Inflammatory macrophage treated with lipopolysaccharide for 1 hour (primary cell): ENCODE measurements around the gene EMC6.
"Not testable (repeated sequence)": the region's sequence is repeated elsewhere in the genome, so short reads cannot be mapped to it uniquely, and the experiment has no call there.

Experiments used
- DNase-seq, 2 donors: peaks; one replicate each; pipeline ENCODE4 v3.0.0-alpha.2; 2020 to 2022

The EMC6 gene

DNA sequence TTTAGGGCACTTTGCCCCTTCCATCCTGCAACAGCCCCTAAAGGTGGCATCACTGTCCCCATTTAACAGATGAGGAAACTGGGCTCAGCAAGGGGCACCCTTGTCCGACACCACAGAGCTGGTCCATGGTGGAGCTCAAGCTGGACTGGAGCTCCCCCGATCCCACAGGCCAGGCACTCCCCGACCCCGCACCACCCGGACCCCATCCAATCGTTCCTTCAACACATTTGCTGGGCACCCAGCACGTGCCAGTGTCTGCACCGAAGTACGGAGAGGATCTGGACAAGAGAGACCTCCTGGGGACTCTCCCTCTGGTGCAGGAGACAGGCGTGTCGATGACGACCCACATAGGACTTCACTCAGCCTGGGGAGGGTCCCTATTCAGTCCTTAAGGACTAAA, 13.4 kb downstream of the EMC6 start:
- no peak for DNase-seq

DNA sequence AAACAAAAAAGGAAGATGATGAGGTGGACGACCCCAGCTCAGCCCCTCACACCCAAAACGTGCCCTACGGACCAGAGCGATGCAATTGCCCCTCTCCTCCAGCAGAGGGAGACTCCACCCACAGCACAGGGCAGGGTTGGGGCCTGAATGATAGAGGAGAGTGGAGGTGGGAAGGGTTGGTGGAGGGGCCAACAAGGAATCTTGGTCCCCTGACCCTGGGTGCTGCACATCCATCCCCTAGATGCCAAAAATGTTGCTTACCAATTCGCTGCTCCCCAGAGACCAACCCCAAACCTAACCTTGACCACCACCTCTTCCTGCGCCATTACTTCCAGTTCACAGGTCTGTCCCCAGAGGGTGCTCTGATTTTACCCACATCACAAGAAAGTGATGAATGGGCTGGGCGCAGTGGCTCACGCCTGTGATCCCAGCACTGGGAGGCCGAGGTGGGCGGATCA, 14.5 kb downstream of the EMC6 start:
- peak in 1 of 2 donors; percentile 69 for DNase-seq

- DNase-seq: no peak
Observed at GRCh38 chr17:3685174-3685573, 16.6 kb downstream of the EMC6 start.

- no peak for DNase-seq
Observed at GRCh38 chr17:3688027-3688553, 19.5 kb downstream of the EMC6 start.

- no peak for DNase-seq
Observed at GRCh38 chr17:3688852-3689261, 20.2 kb downstream of the EMC6 start.

DNA sequence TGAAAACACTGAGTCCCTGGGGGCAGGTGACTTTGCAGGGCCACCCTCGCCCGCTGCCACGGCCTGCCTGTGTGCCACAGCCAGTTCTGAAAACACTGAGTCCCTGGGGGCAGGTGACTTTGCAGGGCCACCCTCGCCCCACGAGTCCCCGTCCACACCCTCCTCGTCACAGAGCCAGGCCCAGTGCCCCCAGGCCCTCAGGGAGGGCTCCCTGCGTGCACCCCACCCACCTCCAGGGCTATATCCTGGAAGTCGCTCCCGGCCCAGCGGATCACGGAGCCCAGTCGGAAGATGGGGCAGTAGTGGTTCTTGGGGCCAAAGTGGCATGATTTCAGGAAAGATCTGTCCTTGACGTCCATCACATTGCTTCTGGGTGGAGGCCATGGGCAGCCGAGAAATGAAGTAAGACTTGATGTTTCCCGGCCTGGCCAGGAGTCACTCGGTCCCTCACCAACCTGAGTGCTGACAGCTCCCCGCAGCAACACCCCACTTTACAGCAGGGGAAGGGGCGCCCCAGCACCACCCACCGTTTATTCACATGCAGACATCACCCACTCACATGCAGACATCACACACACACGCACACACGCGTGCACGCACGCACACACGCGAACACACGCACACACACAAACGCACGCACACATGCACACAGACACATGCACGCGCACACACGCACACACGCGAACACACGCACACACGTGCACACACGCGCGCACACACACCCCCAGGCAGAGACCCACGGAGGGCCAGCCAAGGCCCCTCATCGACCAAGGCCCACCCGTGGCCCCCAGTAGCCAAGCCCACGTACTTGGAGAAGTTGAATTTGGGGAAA, 20.9 kb downstream of the EMC6 start:
- DNase-seq: no peak

- DNase-seq: no peak
Observed at GRCh38 chr17:3690094-3690715, 21.6 kb downstream of the EMC6 start.

- DNase-seq: no peak
Observed at GRCh38 chr17:3691617-3692067, 23.0 kb downstream of the EMC6 start.

DNA sequence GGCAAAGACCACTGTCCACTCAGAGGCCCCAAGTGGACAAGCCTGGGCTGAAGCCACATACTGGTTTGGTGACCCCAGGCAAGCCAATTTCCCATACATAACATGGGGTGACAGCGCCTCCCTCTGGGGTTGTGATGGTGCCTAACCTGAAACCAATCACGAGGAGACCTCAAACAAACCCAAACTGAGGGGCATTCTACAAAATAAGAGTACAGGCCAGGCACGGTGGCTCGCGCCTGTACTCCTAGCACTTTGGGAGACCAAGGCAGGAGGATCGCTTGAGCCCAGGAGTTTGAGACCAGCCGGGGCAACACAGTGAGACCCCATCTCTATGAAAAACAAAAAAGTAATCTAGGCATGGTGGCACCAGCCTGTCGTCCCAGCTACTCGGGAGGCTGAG, 23.7 kb downstream of the EMC6 start:
- no peak for DNase-seq

GRCh38 chr17:3693141-3693540, 24.5 kb downstream of the EMC6 start:
- no peak for DNase-seq

DNA sequence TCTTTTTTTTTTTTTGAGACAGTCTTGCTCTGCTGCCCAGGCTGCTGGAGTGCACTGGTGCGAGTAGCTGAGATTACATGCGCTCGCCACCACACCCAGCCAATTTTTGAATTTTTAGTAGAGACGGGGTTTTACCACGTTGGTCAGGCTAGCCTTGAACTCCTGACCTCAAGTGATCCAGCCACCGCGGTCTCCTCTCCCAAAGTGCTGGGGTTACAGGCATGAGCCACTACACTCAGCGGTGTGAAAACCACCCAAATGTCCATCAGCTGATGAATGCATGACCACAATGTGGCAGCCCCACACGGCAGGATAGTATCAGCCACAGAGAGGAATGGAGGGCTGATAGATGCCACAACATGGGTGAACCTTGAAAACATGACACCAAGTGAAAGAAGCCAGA, 25.2 kb downstream of the EMC6 start:
- no peak for DNase-seq

DNA sequence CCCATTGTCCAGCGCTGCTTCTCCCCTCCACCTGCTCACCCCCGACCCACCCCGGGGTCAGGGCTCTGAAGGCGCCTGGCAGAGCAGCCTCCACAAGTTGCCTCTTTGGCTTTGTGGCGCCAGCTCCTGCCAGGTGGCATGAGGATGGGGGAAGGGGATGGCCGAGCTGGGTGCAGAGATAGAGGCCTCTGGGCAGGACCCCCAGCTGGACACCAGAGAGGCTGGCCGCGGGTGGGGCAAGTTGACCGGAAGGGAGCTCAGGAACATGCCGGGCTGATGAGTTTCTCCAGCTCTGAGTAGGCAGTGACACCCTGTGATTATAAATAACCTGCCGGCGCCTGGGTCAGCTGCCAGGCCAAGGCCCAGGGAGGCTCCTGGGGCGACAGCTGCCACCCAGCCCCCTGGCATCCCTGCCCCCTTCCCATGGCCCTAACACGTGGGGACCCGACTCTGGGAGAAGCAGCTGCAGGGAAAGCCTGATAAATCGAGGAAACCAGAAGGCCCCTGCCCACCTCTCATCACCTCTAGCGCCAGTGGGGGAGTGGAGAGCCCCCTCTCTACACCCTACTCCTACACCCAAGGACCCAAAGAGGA, 26.6 kb downstream of the EMC6 start:
- DNase-seq: no peak

DNA sequence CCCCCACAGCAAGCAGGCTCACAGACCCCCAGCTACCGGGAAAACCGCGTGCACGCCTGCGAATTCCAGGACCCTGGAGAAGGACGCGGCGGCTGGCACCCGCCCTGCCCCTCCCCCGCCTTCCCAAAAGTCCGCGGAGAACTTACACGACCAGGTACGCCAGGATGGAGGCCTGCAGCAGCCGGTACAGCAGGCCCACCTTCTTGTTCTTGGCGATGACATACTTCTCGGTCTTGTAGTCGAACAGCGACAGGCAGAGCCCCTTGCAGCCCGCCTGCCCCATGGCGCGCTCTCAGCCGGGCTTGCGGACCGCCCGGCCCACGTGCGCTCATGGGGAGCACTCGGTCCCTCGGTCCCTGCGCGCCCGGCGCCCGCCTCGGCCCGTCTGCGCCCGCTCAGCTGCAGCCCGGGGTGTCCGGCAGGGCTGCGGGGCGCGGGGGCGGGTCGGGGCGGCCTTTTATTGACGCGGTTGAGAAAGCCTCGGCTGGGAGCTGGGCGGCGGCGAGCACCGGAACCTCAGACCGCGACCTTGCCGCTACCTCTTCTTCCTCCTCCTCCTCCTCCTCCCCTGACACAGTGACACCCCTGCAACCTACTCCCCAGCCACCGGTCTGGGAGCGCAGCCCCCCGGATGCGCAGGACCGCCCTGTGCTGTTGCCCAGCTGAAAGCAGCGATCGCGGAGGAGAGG, 27.3 kb downstream of the EMC6 start, which contains the start of gene P2RX5:
TSS of gene P2RX5 (minus strand) at position 433 of the 689 bp plus-strand sequence. CDS start at position 283, 150 bp downstream.
- peak in 1 of 2 donors; percentile 28 for DNase-seq

DNA sequence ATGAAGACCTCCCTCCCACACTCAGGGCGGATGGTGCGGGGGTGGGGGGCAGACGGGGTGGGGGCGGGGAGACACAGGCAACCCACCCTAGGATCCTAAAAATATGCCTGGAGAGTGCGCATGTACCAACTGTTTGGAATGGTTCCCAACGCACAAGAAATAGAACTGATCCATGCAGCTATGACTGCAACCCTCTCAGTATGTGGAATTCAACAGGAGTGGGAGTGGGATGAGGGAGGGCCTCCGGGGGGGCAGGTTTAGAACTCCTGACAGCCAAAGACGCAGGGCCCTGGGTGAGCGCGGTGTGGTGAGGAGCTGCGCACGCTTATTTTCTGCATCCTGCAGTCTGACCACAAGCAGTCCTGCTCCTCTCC, 28.5 kb downstream of the EMC6 start:
- DNase-seq: no peak

DNA sequence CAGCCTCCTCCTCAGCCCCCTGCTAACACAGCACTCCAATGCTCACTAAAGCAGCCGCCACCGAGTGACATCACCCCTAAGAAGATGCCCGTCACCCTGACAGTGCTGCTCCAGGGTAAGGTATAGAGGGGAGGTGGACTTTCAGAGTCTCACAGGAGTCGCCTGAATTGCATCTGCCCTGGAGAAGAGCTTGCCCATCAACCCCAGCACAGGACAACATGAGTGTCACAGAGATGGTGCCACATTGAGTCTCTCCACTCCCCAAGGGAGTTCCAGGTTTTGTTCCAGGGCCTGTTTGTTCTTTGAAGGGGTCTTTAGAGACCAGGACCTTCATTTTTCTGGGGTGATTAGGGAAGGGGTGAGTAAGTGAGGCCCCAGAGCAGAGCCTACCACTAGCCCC, 29.5 kb downstream of the EMC6 start:
- DNase-seq: no peak

GRCh38 chr17:3699951-3700350, 31.3 kb downstream of the EMC6 start:
- DNase-seq: no peak

DNA sequence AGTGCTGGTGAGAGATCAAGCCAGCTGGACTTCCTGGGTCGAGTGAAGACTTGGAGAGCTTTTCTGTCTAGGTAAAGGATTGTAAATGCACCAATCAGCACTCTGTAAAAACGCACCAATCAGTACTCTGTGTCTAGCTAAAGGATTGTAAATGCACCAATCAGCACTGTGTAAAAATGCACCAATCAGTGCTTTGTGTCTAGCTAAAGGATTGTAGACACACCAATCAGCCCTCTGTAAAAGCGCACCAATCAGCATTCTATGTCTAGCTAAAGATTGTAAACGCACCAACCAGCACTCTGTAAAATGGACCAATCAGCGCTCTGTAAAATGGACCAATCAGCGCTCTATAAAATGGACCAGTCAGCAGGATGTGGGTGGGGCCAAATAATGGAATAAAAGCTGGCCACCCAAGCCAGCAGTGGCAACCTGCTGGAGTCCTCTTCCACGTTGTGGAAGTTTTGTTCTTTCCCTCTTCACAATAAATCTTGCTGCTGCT, 33.5 kb downstream of the EMC6 start:
- not testable (repeated sequence) for DNase-seq

DNA sequence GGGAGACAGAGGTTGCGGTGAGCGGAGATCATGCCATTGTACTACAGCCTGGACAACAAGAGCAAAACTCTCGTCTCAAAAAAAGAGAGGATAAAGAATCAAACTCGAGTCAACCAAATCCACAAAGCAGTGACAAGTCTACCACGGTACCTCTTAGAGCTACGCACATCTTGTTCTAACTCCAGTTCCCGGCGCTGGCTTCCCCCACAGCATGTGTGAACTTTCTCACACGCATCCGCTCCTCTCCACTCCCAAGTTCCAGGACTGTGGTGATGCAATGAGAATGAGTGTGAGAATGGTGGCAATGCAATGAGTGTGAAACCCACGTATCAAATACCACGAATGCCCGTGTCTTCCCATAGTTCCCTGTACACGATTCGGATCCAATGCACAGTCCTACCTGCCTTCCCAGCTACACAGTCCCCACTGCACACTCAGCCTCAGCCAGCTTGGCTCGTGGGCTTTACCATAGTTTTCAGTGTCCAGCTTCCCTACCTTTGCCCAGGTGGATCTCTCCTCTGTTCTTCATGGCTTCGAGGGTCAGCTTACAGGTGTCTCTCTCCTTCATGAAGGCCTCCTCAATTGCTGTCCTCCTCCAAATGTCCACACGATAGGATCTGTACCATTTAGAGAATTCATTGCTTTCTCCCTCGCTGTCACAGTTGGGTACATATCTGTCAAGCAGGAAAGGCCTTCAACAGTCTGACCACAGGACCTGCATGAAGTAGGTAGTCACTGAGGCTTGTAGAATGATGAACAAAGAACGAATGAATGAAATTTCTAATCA, 36.5 kb downstream of the EMC6 start:
- DNase-seq: no peak

DNA sequence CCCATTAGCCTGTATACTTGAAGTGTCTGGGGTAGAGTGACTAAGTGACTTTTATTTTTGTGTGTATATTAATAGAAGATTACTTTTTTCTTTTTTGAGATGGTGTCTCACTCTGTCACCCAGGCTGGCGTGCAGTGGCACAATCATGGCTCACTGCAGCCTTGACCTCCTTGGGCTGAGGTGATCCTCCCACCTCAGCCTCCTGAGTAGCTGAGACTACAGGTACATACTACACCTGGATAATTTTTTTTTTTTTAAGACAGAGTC, 37.0 kb downstream of the EMC6 start:
- DNase-seq: not testable (repeated sequence)

DNA sequence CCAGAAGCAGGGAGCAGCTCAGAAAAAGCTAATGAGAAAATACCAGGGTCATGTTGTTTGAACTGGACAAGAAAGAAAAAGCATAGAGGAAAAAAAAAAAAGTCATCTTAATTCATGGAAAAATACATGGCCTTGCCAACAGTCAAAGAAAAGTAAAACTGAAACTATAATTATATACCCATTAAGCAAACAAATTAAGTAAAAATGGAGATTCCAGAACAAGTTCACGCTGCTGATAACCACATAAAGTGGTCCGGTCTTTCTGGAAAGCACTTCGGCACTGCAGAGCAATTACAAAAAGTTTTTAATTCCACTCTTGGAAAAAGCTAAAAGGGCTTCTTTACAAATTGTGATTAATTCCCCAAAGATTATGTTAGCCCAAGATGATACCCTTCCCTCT, 39.8 kb downstream of the EMC6 start:
- DNase-seq: peak; percentile 20 to 34

DNA sequence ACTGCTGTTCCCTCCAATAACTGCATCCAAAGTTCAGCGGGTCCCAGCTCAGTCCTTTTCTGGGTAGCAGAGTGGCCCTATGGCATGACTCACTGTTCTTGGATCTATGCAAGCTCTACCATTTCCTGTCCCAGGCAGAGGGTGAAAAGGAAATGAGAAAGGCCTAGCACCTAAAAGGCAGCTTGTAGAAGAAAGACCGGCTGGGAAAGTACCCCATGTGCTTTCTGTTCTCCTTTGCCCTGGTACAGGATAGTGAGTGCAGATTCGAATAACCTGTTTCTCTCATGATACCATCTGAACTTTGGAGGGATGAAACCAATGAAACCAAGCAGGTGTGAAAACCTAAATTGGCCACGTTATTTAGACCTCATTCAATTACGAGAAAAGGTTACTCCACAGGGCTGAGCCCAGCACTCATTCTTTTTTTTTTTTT, 42.4 kb downstream of the EMC6 start:
- peak; percentile 80 to 84 for DNase-seq

- DNase-seq: no peak
Observed at GRCh38 chr17:3712811-3713463, 44.3 kb downstream of the EMC6 start.
